GM19328 (cell line): Measurements from ENCODE around the gene G3BP2.

ENCODE experiments used
- ATAC-seq: cut with Tn5 transposase; IDR thresholded peaks from one replicate; pipeline ENCODE4 v1.9.1; 2021; ENCODE audit warnings: mild to moderate bottlenecking, moderate library complexity; ENCODE audit not compliant: unreplicated experiment

The G3BP2 gene

DNA sequence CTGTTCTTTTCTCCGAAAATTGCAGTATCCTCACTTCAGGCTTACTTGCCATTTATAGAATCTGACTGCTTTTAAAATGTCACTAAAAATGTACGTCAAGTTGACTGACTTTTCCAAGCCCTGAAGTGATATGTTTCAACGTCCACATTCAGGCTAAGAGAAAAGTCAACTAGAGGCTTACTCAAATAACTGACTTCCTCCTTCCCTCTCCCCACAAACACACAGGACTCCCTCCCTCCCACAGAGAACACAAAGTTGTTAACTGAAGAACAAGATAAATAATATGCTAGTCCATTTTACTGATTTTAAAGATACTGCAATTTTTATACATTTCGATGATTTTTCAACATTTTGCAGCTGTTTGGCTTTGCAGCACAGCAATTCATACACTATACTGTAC, 29.1 kb downstream of the G3BP2 start:
- ATAC-seq: no peak

- no peak for ATAC-seq
Measured at GRCh38 chr4:75643651-75644050, 29.6 kb downstream of the G3BP2 start.

DNA sequence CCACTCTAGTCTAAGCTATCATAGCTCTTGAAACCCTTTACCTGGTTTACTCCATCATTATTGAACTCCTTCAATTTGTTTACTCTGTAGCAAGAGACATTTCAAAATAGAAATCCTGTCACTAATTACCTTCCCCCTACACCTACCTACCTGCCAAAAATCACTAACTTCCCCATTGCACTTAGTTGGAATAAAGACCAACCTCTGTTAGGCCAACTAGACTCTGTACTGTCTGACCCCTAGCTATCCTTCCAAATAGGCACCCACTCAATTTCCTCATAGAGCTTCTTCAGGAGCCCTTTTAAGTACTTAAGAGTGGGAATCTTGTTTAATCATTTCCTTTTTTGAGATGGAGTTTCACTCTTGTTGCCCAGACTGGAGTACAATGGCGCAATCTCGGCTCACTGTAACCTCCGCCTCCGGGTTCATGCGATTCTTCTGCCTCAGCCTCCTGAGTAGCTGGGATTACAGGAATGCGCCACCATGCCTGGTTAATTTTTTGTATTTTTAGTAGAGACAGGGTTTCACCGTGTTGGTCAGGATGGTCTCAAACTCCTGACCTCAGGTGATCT, 34.0 kb downstream of the G3BP2 start:
- ATAC-seq: no peak

GRCh38 chr4:75637827-75638226, 35.4 kb downstream of the G3BP2 start:
- ATAC-seq: no peak

GRCh38 chr4:75637176-75637575, 36.0 kb downstream of the G3BP2 start:
- ATAC-seq: no peak

DNA sequence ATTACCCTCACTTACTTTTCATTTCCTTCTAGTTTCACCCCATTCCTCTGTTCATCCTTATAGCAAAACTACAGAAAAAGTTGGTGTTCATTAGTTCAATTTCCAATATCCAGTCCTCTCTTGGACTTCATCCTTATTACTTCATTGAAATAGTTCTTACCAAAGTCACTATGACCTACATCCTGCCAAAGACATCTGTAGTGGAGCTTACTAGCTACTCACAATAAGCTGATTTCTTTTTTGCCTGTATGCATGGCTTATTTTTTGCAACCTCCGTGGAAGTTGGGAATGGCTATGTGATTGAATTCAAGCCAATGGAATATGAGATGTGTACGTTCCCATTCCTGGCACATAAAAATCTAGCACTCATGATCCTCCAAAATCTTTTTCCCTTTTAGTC, 38.3 kb downstream of the G3BP2 start:
- ATAC-seq: no peak

DNA sequence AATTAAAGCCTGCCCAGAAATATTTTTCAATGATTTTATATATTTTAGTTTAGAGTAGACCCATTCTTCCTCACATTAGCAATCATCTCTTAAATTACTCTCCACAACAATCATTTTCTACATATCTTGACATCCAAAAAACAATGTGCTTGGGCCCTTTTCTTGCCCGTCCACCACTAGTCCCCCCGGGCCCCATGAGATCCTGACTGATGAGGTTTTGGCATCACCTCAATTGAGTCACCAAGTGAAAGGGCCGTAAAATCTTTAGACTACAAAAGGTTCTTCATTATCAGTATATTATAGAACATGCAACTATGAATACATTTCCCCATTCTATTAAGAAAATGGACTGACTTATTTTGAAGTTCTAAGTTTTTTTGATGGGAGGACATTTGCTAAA, 38.9 kb downstream of the G3BP2 start:
- ATAC-seq: no peak

- no peak for ATAC-seq
Measured at GRCh38 chr4:75633846-75634245, 39.4 kb downstream of the G3BP2 start.

- ATAC-seq: no peak
Measured at GRCh38 chr4:75630937-75631329, 42.3 kb downstream of the G3BP2 start.

- ATAC-seq: peak; percentile 100
Measured at GRCh38 chr4:75630174-75630936, 42.9 kb downstream of the G3BP2 start, which contains the start of gene CDKL2. TSS of gene CDKL2 (minus strand) at chr4:75630528. CDS start at chr4:75625988, 4,540 bp downstream.

DNA sequence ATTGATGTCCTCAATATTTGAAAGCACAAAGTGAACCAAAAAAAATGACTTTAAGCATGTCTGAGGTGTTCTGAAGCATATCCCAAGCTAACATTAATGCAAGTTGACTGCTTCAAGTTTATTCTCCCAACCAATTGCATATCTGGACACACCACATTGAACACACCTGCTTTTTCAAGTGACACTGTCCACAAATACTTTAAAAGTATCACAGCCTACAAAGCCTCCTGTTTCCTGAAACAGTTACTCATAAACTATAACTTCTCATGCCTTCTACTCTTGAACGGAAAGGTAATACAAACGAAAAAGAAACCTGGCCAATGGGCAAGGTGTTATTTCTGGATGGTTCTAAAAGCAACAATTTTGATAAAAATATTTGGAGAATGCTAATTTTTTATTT, 44.0 kb downstream of the G3BP2 start:
- ATAC-seq: no peak

DNA sequence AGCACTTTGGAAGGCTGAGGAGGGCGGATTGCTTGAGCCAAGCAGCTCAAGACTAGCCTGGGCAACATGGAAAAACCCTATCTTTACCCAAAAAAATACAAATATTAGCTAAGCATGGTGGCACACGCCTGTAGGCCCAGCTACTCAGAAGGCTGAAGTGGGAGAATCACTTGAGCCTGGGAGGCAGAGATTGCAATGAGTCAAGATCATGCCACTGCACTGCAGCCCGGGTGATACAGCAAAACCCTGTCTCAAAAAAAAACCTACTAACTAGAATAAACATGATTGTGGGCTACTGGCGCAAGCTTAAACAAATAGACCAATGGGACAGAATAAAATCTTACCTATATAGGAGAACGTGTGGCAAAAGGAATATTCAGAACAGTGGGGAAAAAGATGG, 50.2 kb downstream of the G3BP2 start:
- no peak for ATAC-seq

- no peak for ATAC-seq
Measured at GRCh38 chr4:75621715-75622114, 51.5 kb downstream of the G3BP2 start.

DNA sequence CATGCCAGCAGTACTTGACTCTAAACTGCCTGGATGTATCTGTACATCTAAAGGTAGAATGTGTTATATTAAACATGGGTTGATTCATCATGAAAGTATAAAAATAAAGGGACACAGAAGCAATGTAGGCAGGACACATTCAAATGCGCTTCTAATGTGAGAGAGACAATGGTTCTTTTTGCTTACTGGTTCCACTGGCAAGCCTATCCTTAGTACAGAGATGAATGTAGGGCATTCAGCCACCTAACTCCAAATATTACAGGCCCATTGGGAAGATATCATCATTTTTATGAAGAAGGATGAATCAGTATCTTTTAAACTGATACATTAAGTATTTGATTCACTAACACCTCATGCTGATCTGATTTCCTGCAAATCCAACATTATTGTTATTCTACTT, 60.9 kb downstream of the G3BP2 start:
- ATAC-seq: no peak

DNA sequence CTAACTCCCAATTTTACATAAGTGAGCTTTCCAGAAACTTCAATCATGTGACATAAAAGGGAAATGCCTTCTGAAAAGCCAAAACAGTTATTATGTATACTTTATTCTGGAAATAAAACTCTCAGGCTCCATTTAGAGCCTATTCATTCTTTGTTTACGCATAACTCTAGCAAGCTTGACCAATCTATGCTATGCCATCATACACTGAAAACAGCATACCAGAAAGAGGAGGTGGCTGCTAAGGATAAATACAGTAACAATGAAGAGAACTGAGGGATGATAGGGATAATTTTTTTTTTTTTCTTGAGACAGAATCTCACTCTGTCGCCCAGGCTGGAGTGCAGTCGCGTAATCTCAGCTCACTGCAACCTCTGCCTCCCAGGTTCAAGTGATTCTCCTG, 67.3 kb downstream of the G3BP2 start:
- no peak for ATAC-seq

GRCh38 chr4:75599647-75600046, 73.6 kb downstream of the G3BP2 start:
- ATAC-seq: no peak

DNA sequence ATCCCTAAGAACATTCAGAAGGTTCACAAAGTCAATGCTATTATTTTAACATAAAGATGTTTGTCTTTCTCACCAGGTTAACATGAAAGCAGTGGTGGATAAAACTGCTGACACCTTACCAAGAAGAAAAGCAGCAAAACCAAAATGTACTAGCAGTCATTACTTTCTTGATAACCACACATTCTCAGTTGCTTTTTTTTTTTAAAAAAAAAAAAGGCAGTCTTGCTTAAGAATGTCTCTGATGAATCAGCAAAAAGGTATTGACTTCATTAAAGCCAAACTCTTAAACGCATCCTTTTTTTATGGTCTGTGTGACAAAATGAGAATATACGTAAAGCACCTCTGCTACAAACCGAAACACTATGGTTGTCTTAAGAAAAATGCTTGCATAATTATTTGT, 74.8 kb downstream of the G3BP2 start:
- ATAC-seq: no peak

DNA sequence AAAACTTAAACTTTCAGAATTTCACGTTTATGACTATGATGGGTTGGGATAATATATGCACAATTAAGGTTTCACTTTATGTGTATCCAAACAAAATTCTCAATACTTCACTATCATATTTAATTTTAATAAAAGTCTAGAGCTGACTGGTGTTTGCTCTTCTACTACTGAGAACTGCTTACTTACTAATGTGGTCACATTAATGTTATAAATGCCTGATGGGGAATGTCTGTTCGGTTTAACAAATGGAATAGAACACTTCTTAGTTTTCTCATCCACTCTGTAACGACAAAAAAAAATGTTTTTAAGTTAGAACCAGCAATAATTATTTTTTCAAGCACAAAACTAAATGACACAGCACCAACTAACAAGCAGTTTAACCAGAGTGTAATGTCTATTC, 77.2 kb downstream of the G3BP2 start:
- no peak for ATAC-seq

GRCh38 chr4:75593393-75593792, 79.8 kb downstream of the G3BP2 start:
- no peak for ATAC-seq
